Cerebellar nuclear complex (tissue), 1 donor: Measurements from ENCODE around the gene NDUFS7.

Experiments used
- DNase-seq, 2 experiments: peaks; one replicate each; lab custom pipeline; 2025; lab: John Stamatoyannopoulos, UW

The NDUFS7 gene

DNA sequence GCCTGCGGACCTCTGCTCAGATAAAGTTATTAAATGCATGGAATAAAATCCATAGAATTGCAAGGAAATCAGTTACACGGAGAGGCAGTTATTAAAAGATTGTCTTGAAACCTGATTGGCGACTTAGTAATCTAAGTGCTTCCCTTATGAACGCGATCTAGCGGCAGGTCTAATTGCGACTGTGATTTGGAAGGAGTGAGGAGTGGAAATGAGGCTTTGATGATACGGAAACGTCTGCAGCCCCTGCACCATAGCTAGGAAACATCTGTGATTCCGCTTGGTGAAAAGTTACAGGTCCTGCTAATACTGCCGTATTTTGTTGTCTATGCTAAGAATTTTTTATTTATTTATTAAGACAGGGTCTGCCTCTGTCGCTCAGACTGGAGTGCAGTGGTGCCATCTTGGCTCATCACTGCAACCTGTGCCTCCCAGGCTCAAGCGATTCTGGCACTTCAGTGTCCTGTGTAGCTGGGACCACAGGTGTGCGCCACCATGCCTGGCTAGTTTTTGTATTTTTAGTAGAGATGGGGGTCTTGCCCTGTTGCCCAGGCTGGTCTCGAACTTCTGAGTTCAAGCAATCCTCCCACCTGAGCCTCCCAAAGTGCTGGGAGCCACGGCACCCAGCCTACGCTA is 887 bp downstream of the NDUFS7 start:
- DNase-seq, result no peak

DNA sequence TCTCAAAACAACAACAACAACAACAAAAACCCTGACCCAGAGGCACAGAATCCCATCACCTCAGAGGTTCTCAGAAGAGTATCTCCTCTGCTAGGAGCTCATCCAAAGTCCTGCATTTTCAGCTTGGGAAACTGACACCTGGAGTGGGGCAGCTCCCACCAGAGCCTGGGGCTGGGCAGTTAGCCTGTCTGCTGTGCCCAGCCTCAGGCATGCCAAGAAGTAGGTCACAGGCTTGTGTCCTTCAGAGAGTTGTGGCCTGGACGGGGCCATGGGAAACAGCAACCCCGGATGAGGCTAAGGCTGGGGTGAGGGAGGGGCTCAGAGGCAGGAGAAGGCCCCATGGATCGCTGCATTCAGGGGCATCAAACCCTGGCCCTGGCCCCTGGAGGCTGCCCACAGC is 2.1 kb downstream of the NDUFS7 start:
- no peak for DNase-seq

DNA sequence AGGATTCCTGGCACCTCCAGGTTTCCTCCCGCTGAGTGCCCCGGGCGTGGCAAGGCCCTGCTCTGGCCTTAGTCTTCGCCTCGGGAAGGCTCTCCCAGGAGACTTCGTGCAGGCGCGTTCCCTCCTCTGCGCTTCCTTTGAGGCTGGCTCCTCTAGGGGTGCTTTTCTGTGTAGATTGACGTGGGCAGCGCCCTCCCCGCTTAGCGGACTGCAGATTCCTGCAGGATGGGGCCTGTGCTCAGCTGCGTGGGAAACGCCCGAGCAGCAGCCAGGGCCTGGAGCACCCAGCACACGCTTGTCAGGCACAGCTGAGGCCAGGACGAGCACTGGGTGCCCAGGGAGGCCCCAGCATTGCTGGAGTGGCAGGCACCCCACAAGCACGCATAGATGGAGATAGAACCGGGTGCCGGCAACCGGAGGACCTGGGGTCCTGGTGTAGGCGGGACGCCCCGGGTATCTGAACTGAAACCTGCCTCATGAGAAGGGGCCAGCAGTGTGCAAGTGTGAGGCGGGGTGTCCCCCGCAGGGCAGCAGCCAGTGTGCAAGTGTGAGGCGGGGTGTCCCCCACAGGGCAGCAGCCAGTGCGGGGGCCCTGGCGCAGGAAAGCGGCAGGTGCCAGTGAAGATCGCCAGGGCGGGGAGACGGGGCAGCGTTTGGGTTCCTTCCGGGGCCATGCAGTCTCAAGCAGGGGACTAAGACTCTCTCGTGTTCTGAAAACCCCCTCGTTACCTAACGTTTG is 3.4 kb downstream of the NDUFS7 start:
- no peak for DNase-seq

DNA sequence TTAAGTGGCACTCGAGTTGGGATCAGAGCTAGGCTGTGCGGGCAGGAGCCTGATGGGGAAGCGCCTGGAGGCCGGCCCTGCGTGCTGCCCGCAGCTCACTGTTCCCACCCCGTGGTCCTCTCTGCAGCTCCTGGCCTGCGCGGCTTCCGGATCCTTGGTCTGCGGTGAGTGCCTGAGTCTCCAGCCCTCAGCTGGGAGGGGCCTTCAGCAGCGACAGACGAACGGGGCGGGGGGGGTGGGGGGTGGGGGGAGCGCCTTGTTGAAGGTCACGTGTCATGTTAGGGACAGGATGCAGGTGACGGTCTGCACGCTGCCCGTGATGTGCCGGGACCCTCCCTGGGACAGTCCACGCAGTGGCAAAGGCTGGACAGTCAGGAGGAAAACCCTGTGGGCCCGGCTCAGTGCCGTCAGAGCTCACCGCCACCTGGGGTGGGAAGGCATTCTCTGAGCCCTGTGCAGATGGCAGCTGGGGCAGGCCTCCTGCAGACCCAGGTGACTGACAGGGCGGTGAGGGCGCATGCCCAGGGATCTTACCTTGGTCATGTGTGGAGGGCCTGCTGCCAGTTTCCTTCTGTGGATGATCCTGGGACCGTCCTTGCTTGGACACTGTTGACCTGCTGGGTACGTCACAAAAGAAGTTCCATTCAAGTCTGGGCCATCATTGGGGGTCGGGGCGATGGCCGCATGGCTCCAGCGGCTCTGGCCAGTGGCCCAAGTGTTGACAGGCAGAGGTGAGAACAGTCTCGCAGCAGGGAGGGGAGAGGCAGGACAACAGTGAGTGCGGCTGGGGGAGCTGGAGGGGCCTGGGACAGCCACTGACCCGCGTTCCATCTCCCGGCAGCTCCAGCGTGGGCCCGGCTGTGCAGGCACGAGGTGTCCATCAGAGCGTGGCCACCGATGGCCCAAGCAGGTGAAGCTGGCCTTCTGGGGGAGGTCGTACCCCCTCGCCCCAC is 4.3 kb downstream of the NDUFS7 start:
- peak in 1 of 2 experiments; percentile 77 for DNase-seq

DNA sequence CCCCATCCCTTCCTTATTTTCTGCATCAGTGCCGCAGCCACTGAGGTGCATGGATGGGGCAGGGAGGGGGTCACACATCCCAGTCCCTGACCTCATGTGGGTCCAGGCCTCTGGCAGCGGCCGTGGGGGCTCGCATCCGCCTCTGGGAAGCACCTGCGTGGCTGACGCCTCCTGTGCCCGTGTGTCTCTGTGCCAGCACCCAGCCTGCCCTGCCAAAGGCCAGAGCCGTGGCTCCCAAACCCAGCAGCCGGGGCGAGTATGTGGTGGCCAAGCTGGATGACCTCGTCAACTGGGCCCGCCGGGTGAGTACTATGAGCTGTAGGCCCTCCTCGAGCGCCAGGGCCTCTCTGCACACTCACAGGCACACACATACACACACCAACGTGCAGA is 4.9 kb downstream of the NDUFS7 start:
- DNase-seq, result no peak

DNA sequence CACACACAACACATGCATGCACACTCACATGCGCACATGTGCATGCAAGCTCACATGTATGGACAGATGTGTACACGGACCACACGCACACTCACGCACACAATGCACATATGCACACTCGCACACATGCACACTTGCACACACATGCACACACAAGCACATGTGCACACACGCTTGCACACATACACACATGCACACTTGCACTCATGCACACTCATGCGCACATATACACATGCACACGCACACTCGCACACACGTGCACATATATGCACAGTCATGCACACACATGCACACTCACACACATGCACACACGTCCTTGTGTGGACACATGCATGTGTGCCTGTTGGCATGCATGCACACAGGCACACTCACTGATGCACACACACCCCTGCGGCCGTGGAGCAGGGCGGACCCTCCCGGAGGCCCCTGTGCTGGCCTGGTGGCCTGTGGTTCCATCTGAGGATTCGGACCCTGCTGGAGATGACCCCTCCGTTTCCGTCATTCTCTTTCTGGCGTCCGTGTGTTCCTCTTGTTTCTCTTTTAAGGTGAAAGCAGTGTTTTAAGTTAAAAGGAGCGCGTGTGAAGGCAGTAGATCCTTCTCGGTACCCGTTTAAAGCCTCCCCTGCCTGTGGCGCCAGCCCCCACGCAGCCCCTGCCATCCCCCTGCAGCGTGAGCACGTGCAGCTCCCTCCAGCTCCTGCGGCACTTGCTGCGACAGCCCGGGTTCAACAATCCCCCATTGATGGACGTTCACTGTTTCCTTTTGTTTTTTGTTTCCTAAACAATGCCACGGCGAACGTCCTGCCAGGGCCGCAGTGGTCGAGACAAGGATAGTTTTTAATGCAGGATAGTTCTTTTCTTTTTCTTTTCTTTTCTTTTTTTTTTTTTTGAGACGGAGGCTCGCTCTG is 5.6 kb downstream of the NDUFS7 start:
- no peak for DNase-seq

DNA sequence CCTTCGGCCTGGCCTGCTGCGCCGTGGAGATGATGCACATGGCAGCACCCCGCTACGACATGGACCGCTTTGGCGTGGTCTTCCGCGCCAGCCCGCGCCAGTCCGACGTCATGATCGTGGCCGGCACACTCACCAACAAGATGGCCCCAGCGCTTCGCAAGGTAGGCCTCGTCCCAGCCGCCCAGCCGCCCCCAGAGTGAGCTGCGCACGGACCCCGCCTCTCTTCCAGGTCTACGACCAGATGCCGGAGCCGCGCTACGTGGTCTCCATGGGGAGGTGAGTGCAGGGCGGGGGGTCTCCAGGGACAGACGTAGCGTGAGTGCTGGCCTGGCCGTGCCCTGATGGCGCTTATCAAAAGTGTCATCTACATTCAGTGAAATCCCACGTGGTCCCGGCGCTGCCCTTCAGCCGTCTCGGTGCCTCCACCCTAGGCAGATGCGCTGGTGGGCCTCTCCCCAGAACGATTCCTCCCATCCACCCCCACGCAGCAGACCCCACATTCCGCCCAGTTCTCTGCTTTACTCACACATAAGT is 7.2 kb downstream of the NDUFS7 start:
- no peak for DNase-seq

DNA sequence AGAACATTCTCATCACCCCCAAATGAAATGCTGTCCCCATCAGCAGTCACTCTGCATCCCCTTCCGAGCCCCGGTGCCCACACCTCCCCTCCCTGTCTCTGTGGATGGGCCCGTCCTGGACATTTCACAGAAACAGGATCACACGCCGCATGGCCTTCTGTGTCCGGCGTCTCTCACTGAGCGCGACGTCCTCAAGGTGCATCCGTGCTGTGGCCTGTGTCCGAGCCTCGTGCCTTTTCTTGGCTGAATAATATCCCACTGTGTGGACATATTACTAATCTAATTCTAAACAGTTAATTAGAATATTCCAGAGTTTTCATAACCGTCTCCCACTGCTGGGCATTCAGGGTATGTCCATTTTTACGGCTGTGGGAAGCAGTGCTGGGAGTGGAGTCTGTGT is 8.7 kb downstream of the NDUFS7 start:
- no peak for DNase-seq

DNA sequence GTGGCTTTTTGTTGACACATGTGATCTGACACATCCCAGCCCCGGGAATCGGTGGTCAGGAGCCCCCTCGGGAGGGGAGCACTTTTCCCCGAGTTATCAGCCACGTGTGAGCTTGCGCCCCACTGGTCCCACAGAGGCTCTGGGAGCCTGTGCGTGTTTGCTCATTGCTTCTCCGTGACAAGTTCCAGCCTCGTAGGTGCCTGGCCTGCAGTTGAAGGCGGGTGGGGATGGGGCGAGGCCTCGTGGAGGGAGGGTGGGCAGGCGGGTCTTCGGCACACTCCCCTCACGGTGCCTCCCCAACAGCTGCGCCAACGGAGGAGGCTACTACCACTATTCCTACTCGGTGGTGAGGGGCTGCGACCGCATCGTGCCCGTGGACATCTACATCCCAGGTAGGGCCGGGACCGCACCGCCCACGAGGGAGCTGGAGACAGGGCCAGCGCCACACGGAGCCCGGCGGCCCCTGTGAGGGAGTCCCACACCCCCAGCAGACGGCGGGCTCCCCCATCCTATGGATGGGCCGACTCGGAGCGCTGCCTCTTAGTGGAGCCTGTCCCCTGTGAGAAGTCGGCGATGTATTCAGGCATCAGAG is 9.3 kb downstream of the NDUFS7 start:
- no peak for DNase-seq

DNA sequence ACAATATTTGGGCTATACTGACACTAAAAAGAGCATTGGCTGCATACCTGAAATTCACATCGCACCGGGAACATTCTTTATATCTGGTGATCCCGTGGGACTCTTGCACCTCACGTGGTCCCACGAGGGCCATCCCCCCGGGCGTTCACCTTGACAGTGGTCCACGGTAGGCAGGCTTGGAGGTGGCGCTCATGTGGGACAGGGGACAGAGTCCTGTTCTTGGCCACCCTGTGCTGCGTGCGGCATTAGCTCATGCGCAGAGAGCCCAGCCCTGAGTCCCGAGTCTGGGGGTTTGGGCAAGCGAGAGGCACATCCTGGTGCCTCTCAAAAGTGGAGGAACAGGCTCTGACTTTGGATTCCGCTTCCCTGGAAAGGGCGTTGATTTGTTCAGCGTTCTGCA is 10.1 kb downstream of the NDUFS7 start:
- no peak for DNase-seq

DNA sequence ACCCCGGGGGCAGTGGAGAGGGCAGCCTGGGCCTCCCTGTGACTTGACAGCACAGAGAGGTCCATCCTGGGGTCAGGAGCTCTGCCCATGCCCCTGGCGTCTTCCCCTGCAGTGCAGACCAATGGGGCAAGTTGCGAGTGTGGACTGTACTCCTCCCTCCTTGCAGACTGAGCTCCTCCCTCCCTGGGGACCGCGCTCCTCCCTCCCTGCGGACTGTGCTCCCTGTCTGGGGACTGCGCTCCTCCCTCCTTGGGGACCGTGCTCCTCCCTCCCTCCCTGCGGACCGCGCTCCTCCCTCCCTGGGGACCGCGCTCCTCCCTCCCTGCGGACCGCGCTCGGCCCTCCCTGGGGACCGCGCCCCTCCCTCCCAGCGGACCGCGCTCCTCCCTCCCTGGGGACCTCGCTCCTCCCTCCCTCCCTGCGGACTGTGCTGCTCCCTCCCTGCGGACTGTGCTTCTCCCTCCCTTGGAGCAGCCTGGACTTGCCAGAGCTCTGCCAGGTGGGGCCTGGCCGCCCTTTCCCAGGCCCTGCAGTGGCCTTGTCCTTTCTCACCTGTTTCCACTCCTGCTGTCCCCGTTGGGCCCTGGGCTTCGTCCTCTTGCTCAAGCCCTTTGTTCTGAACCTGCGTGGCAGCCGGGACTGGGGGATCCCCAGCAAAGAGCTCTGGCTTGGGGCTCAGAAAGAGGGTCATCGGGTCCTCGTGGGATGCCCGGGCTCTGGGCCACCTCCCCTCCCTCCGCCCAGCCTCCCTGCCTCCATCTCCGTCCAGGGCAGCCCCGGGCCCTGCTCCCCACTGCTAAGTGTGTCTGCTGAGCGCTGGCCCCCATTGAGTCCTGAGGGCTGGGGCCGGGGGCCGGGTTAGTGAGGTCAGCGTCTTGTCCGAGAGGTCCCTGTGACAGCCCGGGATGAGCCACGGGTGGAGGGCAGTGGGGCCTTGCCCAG is 10.8 kb downstream of the NDUFS7 start:
- no peak for DNase-seq

DNA sequence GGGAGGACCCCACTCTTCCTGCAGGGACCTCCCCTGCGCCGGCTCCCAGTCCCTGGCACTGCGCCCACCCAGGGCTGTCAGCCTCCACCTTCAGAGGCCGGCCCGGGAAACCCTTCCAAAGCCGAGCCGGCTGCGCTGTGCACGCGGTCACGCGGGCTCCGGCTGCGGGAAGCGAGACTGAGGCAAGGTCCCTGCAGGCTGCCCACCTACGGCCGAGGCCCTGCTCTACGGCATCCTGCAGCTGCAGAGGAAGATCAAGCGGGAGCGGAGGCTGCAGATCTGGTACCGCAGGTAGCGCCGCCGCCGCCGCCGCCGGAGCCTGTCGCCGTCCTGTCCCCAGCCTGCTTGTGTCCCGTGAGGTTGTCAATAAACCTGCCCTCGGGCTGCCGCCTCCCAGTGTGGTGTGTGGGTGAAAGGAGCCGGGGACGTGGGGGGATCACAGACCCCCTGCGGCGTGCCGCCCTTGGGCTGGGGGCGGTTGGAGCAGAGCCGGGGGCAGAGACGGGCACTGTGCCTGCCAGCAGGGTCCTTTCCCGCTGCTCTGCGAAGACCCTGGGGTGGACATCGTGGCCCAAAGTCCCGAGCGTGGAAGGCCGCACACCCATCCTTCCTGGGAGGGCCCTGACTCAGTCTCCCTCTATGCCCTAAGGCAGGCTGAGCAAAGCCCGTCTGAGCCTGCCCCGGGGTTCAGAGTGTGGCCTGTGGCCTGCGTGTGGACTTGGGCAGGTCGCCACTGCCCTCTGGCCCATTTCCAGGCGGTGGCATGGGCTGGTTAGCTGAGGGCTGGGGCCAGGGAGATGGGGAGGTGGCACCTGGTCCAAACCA is 11.7 kb downstream of the NDUFS7 start:
- DNase-seq, result no peak

DNA sequence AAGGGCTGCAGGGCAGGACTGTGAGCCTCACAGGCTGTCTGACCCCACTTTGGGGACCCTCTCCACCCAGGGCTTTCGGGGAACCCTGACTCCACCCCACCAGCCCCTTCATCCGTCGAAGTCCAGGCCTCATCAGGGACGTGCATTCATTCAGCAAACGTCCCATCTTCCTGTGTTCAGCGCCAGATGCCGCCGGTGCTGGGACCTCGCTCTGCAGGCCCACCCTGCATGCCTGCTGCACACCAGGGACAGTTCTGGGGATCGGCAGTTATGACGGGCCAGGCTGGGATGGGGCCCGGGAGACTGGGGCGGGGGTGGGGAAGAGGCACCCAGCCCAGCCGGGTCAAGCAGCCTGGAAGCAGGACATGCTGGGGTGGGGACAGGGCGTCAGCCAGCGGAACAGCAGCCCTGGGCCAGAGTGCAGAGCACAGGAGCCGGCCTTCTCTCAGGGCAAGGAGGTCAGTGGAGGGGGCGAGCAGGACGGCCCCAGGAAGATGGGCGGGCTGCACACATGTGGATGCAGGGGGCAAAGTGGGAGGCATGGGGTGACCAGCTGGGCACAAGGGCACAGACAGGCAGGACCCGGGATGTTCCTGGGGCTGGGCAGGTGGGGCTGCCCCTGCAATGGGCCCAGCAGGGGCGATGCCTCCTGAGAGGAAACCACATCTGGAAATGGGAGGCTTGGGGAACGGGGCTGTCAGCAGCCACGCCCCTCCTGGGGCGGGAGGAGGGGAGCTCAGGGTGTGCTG is 12.5 kb downstream of the NDUFS7 start:
- no peak for DNase-seq

DNA sequence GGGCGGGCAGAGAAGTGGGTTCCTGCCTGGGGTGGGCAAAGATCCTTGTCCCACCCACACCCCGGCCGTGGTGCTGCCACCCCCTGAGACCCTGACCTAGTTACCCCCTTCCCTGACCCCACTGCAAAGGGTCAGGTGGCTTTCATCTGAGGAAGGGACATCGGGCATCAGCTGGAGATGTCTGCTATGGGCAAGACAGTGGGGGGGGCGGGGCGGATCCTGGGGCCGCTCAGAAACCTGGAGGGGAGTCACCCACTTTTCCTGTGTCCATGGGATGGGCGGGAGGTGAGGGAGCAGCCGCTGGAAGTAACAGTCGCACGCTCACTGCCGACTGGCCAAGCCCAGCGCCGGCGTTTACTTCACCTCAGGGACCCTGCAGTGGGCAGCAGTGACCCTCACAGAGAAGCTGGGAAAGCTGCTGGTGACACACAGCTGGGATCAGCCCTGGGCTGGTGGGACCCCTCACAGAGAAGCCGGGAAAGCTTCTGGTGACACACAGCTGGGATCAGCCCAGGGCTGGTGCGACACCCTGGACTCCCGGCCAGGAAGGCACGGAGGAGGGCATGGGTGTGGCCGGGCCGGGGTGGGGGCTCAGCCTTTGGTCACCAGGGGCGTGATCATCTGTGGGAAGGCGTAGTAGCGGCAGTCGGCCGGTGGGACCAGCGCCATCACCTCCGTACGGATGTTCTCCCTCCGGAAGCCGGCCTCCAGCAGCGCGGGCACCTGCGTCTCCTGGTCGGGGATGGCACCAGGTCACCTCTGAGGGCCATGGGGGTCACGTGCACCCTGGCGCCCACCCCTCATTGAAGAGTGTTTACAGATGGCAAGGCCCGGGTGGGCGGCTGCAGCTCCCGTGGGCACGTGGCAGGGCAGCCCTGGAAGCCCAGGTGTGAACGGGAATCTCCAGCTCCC is 13.3 kb downstream of the NDUFS7 start:
- DNase-seq, result no peak

DNA sequence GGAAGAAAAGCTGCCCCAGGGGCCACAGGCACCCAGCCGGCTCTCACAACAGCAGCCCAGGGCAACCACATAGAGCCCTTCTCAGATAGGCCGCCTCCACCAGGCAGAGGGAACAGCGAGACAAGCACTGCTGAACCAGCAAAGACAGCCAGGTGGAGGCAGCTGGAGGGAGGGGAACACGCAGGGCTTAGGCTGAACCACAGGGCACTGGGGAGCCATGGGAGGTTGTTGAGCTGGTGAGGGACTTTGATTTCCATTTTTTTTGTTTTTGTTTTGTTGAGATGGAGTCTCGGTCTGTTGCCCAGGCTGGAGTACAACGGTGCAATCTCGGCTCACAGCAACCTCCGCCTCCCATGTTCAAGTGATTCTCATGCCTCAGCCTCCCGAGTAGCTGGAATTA is 14.1 kb downstream of the NDUFS7 start:
- no peak for DNase-seq

DNA sequence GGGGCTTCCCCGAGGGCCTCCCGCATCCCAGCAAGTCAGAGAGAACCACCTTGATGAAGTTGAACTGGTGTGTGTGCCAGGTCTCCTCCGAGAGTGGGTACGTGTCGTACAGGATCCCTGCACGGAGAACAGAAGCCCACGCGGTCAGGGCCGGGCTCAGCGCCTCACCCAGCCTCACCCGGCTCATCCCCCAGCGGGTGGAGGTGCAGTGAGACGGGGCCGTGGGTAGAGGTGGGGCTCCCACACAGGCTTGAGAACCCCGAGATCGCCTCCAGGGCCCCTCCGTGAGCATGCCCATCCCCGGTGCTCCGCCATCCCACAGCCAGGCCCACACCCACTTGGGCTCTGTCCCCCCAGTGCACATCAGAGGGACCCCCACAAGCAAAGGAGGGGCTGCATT is 15.4 kb downstream of the NDUFS7 start:
- no peak for DNase-seq

DNA sequence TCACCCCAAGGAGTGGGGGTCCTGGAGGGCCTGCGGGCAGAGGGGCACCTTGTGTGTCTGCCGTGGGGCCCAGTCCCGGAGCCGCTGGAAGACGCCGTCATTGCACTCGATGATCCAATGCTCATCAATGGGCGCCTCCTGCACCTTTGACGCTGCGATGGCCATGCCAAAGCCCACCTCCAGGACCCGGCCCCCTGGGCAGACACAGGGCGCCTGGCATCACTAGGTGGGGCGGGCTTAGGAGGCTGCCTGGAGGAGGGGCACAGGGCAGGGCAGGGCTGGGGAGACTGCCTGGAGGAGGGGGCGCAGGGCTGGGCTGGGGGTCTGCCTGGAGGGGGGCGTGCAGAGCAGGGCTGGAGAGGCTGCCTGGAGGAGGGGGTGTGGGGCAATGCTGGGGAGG is 16.0 kb downstream of the NDUFS7 start:
- no peak for DNase-seq
